NCI-H345 treated with DMSO at 0.1 percent for 48 hours (cell line): ENCODE measurements around the gene MGAT5B.

Experiments
- DNase-seq: peaks from one replicate; lab custom pipeline; 2025; ENCODE audit not compliant: unreplicated experiment; lab: John Stamatoyannopoulos, UW

Gene MGAT5B

GRCh38 chr17:76924345-76925342, 56.4 kb downstream of the MGAT5B start:
- no peak for DNase-seq

- DNase-seq, result no peak
These were observed 57.3 kb downstream of the MGAT5B start for GRCh38 chr17:76925441-76925891.

- no peak for DNase-seq
These were observed 58.1 kb downstream of the MGAT5B start for GRCh38 chr17:76926237-76926866.

- no peak for DNase-seq
These were observed 59.4 kb downstream of the MGAT5B start for GRCh38 chr17:76927577-76927976.

GRCh38 chr17:76927982-76928381, 59.8 kb downstream of the MGAT5B start:
- no peak for DNase-seq

- no peak for DNase-seq
These were observed 60.9 kb downstream of the MGAT5B start for GRCh38 chr17:76929148-76929547.

- no peak for DNase-seq
These were observed 61.4 kb downstream of the MGAT5B start for GRCh38 chr17:76929601-76930000.

GRCh38 chr17:76930107-76930506, 61.9 kb downstream of the MGAT5B start:
- no peak for DNase-seq

GRCh38 chr17:76932402-76933333, 64.5 kb downstream of the MGAT5B start:
- no peak for DNase-seq

- DNase-seq, result no peak
These were observed 66.5 kb downstream of the MGAT5B start for GRCh38 chr17:76934561-76935320.

- no peak for DNase-seq
These were observed 67.1 kb downstream of the MGAT5B start for GRCh38 chr17:76935331-76935730.

- DNase-seq, result no peak
These were observed 69.0 kb downstream of the MGAT5B start for GRCh38 chr17:76937238-76937637.

- DNase-seq, result no peak
These were observed 69.8 kb downstream of the MGAT5B start for GRCh38 chr17:76938009-76938408.

GRCh38 chr17:76940295-76940694, 72.1 kb downstream of the MGAT5B start:
- DNase-seq, result no peak

- no peak for DNase-seq
These were observed 72.6 kb downstream of the MGAT5B start for GRCh38 chr17:76940738-76941350.

GRCh38 chr17:76943202-76943601, 75.0 kb downstream of the MGAT5B start:
- no peak for DNase-seq

- DNase-seq, result no peak
These were observed 75.6 kb downstream of the MGAT5B start for GRCh38 chr17:76943781-76944213.

- no peak for DNase-seq
These were observed 76.3 kb downstream of the MGAT5B start for GRCh38 chr17:76944477-76944876.

- no peak for DNase-seq
These were observed 78.0 kb downstream of the MGAT5B start for GRCh38 chr17:76946111-76946771.
